ENCODE measurements around the gene SEMA6D.

The SEMA6D gene, protein sequence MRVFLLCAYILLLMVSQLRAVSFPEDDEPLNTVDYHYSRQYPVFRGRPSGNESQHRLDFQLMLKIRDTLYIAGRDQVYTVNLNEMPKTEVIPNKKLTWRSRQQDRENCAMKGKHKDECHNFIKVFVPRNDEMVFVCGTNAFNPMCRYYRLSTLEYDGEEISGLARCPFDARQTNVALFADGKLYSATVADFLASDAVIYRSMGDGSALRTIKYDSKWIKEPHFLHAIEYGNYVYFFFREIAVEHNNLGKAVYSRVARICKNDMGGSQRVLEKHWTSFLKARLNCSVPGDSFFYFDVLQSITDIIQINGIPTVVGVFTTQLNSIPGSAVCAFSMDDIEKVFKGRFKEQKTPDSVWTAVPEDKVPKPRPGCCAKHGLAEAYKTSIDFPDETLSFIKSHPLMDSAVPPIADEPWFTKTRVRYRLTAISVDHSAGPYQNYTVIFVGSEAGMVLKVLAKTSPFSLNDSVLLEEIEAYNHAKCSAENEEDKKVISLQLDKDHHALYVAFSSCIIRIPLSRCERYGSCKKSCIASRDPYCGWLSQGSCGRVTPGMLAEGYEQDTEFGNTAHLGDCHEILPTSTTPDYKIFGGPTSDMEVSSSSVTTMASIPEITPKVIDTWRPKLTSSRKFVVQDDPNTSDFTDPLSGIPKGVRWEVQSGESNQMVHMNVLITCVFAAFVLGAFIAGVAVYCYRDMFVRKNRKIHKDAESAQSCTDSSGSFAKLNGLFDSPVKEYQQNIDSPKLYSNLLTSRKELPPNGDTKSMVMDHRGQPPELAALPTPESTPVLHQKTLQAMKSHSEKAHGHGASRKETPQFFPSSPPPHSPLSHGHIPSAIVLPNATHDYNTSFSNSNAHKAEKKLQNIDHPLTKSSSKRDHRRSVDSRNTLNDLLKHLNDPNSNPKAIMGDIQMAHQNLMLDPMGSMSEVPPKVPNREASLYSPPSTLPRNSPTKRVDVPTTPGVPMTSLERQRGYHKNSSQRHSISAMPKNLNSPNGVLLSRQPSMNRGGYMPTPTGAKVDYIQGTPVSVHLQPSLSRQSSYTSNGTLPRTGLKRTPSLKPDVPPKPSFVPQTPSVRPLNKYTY

DNA sequence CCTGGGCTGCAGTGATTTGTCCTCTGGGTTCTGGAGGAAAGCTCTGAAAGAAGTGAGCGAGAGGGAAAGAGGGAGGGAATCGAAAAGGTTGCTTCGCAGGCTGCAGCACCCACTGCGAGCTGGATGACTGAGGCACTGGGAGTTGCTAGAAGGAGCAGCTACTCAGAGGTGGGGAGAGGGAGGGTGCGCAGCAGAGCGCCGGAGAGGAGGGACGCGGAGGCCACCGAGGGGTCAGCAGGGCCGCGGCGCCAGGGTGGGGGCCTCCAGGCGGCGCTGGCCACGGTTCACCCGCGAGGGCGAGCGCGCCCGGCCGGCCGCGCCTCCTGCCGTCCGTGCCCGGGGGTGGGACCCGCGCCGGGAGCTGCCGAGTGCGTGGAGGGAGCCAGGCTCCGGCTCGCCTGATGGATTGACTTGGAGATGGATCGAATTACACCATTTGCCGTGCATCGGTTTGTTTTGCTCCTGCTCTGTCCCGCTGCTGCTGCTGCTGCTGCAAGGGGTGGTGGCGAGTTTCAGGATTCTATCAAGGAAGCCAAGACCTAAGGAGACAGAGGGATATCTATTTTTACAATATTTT is at the start of gene SEMA6D:
Gene SEMA6D, plus strand, starts transcription at position 470 of the 577 bp plus-strand sequence. CDS start 42,294 bp downstream, outside the sequence.
- peak; percentile 65 for DNase-seq (ENCODE audit: low read depth)

DNA sequence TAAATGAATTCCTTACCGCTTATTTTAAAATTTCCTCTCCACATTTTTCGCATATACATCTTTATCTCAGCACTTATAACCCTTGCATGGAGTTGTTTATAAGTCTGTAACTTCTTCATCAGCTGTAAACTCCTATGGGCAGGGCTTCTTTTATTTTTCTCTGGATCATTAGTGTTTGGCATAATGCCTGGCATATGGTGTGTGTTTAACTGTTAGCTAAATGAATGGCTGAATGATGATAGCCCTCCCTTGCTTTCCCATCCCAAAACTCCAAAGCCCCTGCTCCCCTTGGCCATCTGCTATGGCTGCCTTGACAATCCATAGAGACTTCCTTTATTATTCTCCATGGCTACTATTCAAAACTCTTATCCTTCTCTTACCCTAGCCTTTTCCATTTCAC is 48.1 kb upstream of the SEMA6D start:
- DNase-seq (ENCODE audit: low read depth), result no peak

DNA sequence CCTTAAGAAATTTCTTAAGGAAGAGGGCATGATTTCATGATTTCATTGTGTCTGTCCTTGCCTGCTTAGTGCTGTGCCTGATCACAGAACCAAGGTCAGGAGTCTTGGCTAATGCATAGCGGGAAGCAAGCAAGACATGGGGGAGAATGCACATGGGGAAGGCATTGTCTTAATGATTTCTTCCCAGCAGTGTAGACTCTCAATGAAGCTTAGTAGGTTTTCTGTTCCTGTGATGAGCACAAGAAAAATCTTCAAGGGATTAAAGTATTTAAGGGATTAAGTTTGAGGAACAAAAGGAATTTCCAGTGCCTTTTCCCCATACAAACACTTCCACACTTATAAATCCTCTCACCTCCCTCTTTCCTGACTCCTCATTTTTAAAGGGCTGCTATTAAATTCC is 46.9 kb upstream of the SEMA6D start:
- no peak for DNase-seq (ENCODE audit: low read depth)

DNA sequence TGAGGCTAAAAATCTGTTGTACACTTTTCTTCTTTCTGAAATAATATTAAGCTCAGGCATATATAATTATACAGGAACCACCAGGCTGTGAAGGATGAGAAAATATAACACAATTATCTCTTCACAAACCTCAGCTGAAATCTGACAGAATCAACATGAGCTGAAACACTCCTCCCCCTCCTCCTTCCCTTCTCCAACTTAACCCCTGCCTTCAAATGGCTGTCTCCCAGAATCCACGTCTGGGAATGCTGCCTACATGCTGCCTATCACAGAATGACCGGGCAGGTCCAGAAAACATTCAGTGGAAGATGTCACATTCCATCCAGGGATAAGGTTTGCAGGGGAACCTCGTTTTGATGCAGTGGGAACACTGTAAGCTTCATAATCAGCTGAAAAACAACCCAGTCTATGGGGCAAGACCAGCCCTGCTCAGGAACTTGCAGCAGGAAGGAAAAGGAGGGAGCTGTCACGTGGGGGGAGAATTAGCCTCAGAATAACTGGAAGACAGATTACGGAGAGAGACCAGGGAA is 44.0 kb upstream of the SEMA6D start:
- DNase-seq (ENCODE audit: low read depth), result no peak

DNA sequence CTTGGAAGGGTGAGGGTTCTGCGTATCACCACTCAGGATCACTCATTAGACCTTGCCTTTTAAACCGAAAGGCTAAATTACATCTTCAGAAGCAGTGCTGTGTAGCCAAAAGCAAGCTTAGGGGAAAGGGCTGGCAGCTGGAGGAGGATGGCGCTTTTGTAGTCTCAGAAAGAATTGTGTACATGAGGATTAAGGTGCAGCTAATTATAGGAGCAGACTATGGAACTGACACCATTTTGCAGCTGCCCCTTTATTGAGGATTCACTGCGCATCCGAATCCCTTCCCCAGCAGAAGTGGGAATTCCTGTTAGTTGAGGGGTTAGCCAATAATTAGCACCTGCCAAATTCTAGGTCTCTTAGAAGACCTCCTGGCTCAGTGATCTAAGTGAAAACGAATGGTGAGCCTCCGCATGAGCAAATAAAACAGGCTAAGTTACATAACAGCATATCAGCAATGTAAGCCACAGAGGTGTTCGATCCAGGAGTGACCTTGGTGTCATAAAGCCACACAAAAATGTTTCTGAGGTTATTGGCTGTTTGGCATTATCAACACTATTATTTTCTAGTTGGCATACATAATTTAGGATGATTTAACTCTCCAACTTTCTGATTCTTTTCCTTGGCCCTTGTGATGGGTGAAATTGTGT is 42.6 kb upstream of the SEMA6D start:
- DNase-seq (ENCODE audit: low read depth), result no peak

DNA sequence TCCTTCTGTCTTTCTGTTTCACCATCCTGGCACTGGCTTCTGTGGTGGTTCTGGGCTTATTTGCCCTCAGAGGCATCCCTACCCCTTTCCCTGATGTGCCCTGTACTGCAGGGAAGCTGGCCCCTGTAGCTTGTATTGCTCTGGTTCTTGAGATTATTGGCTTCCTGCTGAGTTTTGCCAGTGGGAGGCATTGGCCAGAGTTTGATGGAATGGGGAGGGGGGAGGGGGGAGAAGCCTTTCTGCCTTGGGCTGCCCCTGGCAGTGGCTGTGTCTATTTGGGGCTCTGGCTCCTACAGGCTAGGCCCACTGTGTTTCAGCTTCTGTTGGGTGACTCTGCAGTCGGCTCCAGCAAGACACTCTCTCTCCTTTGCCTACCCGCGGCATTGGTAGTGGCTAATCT is 41.6 kb upstream of the SEMA6D start:
- no peak for DNase-seq (ENCODE audit: low read depth)

DNA sequence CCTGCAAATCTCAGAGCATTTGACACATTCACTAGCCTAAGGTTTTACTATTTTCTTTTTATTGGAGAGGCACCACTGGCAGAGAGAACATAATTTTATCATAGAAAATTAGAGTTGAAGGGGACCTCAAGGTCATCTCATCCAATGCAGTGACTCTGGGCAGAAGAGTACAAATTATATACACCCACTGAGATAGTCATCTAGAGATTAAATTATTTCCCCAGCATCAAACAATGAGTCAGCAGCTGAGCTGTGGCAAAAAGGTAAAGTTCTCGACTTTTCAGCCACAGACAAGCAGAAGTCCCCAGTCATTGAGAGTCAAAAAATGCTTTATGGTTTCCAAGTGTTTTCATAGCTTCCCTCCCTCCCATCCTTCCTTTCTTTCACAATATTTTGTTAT is 39.3 kb upstream of the SEMA6D start:
- no peak for DNase-seq (ENCODE audit: low read depth)

DNA sequence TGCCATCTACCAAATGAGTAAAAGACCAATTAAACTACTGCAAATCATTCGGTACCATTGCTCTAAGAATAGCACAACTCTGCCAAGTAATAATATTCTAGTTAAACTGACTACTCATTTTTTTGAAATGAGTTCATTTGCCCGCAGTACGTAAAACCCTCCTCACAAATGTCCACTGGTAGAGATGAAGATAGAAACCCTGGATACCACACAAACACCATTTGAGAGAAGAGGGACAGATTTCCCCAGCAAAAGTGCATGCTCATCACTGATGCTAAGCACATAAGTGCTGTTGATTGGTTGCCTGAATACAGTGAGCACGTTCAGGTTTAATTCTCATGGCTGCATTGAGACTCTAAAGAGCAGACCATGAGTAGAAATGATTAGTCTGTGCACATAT is 34.6 kb upstream of the SEMA6D start:
- DNase-seq (ENCODE audit: low read depth), result no peak

DNA sequence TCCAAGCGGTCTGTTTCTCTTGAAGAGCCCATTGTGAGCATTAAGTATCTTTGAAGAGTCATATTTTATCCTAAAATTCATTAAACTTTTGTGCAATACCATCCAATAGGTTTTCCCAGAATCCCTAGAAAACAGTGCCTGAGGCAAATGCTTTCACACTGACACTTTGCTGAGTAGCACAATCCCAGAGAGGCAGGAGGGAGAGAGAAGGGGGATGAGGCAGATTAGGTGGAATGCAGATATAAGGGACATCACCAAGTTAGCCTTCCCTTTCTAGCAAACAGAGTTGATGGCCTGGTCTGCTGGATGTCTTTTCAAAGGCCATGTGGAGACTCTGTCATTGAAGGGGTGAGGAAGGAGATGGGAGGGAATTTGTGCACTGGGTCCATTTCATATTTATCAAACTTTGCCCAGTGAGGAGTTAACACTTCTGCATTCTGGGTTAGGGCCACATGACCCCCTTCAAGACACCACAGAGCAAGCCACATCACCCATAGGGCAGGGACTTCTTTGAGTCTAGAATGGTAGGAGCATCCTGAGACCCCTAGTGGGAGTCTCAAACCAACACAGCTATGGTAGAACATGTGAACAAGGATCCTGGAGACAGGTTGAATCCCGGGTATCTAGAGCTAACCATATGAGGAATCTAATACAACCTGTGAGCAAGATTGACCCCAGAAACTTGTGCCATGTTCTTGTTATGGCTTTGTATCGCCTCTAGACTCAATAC is 32.0 kb upstream of the SEMA6D start:
- DNase-seq (ENCODE audit: low read depth), result peak; percentile 35

DNA sequence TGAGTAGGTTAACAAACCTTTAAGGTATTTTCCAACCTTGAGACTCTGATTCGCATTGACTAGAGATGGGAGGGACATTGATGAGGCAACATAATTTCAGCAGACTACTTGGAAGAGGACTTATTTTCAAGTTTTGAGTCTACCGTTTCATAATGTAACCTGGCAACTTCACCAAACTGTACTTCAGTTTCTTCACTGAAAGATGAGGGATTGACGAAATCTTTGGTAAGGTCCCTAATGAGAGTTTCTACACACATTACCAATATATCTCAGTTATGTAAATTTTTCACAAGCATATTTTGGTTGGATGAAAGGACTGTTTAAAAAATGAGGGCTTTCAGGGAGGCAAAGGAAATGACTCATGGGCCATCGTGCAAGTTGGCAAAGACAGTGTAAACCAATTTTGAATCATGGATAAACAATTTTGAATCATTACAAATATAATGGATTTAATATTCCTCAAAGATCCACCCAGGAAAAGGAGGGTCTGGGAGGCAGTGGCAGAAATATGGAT is 28.7 kb upstream of the SEMA6D start:
- DNase-seq (ENCODE audit: low read depth), result peak; percentile 57

DNA sequence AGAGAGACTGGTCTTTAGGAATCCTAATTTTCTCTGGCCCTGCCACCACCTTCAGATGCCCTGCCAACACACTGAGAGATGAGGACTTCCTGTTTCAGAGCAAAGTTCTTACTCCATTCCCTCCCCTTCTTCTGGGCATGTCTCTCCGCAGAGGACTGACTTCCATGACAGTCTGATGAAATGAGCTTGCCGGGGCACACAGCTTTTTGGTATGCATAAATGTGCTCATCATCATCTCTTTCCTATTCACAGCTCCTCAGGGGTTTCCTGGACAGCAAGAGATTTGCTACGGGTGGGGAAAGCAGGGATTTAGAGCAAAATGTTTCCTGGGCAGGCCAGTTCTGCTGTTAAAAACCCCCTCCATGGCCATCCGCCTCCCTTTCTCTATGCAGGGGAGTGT is 27.6 kb upstream of the SEMA6D start:
- DNase-seq (ENCODE audit: low read depth), result no peak

DNA sequence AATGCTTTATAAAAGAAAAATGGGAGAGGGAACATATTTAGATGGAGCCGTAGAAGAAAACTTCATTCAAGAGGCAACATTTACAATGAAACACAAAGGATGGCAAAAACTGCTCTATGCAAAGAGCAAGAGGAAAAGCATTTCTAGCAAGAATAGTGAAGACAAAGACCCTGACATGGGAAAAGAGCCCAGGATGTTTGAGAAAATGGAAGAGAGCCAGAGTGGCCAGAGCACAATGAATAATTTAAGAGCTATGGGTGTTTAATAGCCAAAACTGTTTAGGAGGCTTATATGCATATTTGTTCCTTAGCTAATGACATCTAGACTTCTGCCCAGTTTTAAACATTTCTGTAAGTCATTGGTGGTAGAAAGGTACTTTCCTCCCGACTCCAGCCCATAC is 25.4 kb upstream of the SEMA6D start:
- no peak for DNase-seq (ENCODE audit: low read depth)

DNA sequence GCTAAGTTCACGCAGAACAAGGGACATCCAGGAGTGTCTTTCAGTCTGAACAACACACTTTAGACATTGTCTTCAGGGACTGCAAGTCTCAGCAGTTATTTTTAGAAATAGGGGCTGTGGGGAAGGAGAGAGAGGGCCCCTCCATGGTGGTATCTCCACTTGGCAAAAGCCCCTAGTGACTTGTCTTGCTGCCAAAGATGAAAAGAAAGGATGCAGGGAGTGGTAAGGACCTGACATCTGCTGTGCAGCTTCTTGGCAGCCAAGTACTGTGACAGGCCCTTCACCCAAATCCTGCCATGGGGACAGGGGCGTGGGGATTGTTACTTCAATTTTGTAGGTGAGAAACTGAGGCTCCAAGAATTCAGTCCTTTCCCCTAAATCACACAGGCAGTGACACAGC is 21.0 kb upstream of the SEMA6D start:
- DNase-seq (ENCODE audit: low read depth), result no peak

DNA sequence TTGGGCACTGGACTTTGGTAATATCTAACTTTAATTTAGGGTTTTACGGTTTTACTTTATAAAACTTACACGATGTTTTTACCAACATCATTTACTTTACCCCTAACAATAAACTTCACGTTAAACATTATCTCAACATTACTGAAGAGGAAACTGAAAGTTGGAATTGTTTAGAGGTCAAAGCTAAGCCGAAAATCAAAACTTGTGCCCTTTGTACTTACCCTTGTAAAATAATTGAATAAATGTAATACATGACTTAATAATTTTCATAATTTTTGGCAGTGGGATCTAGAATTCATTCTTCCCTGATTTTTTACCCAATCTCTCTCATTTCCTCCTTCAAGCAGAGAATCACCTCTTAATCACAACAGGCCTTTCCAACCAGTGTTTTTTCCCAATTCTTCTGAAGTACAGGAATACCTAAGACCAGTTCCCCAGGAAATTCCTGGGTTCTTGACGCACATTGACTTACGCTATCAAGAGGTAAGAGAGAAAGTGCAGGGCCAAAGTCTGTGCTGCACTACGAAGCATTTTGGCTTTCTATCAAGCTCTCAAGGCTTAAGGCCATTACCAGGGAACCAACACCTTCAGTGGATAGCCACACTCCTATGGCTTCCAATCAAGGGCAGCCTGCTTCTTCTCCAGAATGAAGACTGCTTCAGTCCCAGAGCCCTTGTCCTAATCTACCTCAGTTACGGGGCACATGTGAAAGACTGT is 11.9 kb upstream of the SEMA6D start:
- DNase-seq (ENCODE audit: low read depth), result no peak

DNA sequence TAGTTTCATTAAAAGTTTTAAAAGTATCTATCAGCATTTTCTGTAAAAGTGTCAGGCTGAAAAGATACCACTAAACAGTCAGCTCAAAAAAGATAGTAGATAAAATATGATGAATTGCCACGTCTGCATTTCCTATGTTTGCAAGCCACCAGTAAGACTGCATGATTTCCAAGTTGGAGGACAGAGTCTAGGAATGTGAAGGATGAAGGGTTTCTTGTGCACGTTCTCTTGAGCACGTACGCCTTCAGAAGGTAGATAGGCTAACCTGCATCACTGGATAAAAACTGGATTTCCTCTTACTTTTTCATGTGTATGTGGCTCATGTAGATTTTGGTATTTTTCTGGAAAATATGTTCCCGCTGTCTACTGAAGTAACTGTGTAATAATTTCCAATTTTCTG is 9.9 kb upstream of the SEMA6D start:
- no peak for DNase-seq (ENCODE audit: low read depth)

DNA sequence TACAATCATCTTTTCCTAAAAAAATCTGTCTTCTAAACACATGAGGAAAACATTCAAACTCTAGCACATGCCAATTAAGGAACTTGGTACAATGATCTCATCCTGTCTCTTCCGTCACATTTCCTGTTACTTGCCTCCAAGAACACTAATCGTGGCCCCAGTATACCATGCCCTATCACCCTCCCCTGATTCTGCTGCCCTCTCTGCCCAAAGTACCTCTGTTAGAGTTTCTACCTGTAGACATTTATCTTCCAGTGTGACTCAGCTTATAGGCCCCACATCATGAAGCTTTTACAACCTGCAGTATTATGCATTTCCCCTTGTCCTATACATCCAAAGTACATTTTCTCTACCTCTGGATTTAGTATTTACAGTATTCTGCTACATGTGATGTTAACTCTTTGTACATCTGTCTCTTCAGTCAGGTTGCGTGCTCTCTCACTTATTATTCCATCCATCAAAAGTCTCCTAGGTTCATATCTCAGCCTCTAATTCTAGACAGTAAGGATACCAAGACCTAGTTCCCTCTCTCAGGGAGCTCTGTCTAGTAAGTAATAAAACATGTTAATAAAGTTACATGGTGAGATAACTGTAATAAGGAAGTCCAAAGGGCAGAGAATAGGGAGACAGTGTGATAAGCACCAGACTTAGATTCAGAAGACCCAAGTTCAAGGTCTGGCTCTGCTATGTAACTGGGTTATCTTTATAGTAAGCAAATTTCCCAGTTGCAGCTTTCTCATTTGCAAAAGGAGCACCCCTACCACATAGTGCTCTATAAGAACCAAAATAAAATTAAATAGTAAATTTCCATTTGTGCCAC is 8.9 kb upstream of the SEMA6D start:
- DNase-seq (ENCODE audit: low read depth), result no peak

DNA sequence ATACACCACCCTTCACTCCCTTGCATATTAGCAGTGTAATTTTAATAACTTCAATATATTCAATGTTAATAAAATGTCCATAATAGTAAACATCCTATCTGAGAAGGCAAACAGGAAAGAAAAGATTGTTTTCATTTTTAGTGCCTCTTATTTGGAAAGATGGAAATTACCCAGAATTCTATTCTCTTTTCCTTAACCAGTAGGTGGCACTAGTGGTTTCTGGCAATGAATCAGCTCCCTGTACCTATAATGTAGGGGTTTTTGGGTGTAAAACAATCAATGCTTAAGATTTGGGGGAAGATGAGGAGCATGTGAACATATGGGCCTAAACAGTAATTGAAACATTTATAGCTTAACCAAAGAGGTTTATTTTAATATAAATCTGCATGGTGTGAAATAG is 5.7 kb upstream of the SEMA6D start:
- no peak for DNase-seq (ENCODE audit: low read depth)

DNA sequence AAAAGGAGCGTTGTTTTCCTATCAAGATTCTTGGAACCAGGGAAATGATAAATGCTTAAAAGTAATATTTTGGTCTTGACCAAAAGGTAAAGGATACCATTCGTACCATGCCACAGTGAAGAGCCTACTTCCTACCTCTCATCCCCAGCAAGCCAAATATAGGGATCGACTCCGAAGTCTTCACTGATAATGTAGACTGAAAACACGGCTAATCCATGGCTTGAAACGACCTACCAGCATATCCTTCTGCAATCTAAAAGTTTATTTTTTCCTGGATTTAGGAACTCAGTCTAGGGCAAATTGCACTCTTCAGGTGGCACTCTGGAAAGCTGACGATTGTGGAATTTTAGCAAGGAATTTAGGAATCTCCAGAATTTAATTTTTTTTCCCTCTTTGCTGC is 1.9 kb upstream of the SEMA6D start:
- DNase-seq (ENCODE audit: low read depth), result no peak

DNA sequence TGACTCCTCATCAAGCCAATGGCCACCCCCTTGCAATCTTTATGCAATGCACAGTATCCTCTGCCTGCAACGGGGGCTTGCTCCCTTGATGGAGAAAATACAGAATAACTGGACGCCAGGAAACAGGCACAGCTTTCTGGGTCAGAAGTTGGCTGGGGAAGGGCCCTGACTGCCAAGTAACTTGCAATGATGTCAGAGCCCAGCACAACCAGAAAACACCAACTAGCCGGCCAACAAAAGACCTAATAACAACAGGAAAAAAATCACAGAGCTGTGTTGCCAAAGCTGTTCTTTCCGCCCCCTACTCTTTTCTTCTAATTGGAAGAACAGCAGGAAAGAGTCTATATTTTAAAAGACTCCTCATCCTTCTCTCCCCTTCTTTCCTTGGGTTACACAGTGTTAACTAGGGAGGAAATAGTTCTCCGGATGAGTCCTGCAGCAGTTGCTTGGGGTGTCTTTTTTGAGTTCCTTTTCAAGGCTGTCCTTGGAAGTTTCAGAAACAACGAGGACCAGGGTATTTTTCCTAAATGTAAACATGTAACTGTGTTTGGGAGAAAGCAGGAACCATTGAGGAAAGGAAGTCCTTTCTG is 1.4 kb upstream of the SEMA6D start:
- no peak for DNase-seq (ENCODE audit: low read depth)

All from GM04504 (cell line).